SW 1271 (cell line): ENCODE data around the gene CFAP46.
"Not testable (repeated sequence)": the region's sequence is repeated elsewhere in the genome, so short reads cannot be mapped to it uniquely, and the experiment has no call there.

Experiments
- DNase-seq, 2 experiments: peaks; one replicate each; lab custom pipeline; 2025; lab: John Stamatoyannopoulos, UW

The CFAP46 gene

DNA sequence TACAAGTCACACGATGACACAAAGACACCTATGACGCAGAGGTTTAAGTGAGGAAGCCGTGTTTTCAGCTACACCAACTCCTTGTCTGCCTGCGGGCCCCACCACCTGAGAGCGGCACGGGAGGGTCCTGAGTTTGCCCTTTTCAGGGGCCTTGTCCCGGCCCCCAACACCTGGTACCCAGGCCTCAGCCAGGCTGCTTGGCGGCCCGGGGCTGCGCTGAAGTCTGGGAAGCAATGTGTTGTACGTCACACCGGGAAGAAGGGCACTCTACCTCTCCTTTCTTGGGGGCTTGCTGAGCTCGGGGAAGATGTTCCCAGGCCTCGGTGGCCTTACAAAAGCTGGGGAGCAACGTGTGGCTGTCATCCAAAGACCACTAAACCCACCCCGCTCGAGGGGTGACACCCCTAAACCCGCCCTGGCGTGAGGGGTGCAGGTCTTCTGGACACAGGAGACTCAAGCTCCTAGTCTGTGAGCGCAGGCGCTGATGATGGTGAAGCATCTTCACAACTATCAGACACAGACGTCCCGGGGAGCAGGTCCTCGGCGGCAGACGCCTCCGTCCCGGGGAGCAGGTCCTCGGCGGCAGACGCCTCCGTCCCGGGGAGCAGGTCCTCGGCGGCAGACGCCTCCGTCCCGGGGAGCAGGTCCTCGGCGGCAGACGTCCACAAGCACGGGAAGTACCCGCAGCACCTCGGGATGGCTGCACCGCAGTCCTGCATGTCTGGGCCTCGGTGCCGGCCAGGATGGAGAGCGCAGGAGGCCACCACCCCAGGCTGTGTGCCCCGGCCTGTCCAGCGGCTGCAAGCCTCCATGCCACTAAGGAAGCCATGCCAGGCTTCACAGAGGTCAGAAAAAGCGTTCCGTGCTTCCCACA, 15.4 kb downstream of the CFAP46 start:
- DNase-seq = no peak

DNA sequence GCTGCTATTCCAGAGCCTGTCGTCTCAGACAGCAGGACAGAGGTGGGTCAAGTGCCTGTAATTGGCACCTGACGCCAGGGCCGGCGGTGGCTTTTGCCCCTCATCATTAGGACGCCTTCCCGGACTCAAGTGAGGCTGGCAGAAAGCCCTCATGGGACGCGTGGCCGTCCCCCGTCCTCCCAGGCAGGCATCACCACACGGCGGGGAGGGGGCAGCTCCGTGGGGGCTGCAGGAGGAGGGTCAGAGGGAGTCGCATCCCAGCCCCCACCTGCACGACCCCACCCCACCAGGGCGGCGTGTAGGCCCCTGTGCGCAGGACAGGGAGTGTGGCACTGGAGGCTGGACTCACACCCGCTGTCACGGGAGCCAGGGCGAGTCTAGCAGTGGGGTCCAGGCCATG, 16.3 kb downstream of the CFAP46 start:
- DNase-seq = no peak

DNA sequence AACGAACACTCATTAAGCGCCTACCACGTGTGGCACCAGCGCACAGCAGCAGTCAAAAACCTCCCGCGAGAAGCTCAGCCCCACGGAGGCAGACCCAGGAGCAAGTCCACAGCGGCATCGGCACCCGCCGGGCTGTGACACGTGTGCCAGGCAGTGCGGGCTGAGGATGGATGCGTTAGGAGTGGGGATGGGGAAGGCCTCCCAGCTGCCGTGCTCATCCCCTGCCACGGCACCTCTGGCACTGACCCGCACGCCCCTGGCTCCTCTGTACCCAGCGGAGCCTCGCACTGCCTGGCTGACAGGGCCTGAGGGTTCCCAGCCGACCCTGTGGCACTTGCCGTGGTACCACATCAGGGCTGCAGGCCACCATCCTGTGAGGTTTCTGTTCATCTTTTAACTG, 16.8 kb downstream of the CFAP46 start:
- no peak for DNase-seq

DNA sequence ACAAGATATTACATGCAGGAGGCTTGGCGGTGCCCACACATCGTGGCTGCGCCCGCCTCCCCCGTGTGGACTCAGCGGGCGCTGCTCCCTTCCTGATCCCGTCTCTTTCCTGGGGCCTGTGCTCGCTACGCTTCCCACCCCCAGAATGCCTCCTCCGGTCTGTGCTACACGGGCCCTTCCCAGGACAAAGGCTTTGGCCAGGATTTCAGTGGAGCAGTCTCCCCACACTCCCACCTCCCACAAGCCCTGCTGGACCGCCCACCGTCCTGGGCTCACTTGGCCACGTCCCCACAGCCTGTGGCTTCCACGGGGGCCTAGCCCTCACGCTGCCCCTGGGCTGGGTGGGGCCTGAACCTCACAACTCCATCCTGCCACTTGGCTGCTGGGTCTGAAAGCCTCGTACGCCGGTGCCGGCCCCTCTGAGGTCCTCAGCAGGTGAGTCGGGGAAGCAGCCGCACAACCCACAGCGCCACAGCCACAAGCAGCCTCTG, 17.3 kb downstream of the CFAP46 start:
- no peak for DNase-seq

DNA sequence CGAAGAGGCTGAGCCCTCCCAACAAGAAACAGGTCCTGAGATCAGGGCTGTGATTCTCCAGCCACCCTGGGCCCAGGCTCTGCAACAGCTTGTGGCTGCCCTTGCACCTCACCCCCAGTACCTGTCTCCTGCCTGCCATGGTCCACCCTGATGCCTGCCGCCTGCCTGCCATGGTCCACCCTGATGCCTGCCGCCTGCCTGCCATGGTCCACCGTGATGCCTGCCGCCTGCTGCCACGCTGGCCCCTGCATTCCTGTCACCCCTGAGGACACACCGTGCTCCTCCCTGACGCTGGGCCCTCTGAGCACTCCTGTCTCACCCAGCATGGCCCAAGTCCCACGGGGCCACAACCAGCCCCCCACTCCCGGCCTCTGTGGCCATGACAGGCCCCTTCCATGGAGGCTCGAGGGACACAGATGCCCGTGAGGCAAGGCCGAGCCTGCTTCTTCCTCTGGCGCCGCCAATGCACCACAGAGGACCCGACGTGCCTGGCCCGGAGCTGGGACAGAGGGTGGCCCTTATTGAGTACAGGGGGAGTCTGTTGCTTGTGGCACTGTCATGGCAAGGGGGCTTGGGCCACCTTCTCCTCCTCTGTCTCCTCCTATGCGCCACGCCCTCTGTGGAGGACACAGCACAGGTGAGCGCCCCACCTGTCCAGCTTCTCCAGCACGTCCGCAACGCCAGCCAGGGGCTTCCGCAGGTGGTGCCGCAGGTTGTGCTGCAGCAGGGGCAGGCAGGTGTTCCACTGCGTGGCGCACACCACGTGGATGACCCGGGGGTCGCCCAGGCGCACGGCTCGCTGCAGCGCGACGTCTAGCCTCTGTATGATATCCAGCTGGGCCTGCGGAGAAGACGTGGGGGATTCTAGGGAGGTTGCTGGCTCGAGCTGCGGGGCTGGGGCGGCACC, 18.1 kb downstream of the CFAP46 start:
- no peak for DNase-seq

DNA sequence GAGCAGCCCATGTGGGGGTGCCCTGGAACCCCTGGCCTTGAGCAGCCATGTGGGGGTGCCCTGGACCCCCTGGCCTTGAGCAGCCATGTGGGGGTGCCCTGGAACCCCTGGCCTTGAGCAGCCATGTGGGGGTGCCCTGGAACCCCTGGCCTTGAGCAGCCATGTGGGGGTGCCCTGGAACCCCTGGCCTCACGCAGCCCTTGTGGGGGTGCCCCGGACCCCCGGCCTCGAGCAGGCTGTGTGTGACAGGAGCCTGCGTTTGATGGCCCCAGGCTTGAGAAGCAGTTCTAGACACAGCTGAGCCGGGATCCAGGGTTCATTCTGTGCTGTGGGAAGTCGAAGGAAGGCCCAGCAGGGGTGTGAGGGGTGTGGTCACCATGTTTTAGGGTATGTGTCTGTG, 19.0 kb downstream of the CFAP46 start:
- not testable (repeated sequence) for DNase-seq

DNA sequence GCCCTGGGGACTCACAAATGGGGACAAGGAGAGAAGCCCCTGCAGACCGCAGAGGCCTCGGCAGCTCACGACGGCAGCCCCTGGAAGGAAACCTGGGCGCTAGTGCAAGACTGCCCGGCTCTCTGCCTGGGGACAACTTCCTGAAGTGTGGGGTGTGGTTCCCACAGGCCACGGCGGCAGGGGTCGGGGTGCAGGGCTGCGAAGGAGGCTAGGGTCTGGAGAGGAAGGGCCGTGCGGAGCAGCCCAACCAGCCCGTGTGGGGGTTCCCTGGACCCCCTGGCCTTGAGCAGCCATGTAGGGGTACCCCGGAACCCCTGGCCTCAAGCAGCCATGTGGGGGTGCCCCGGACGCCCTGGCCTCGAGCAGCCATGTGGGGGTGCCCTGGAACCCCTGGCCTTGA, 19.5 kb downstream of the CFAP46 start:
- DNase-seq = no peak

DNA sequence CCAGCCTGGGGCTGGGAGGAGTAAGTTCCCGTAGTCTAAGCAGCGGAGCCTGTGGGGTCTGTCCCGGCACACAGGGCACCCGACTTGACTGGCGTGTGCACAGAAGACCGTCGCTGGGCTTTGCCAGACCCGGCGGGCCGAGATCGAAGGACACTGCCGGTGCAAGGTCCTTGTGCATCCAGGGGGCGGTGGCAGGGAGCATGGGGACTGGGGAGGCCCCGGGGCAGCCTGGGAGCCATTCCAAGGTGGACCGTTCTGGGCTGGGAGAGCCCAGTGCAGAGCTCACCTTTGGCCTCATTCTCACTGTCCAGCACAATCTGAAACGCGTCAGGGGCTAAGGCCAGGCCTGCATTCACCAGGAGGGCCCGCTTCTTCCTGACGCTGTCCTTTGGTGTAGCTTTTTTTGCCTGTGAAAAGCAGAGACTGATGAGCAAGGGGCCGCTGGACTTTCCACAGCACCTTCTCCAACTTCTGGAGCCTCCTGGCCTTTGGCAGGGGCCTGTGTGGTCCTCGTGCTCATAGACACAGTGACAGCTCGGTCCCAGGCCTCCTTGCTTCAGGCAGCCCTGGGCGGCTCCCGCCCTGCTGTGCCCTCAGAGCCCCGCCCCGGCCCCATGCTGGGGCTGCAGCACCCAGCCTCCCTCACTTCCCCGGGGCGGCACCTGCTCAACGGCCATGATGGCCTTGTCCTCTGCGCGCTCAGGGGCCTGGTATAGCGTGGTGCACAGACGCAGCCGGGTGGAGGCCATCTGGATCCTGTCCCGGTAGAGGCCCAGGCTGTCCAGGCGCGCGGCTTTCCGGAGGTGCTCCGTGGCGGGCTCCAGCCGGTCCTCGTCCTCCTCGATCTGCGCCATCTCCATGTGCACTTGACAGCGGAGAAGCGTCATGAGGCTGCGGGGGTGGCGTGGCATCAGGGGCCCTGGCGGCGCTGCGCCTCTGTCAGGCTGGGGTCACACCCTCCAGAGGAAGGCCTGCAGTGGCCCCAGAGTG, 20.3 kb downstream of the CFAP46 start:
- no peak for DNase-seq

DNA sequence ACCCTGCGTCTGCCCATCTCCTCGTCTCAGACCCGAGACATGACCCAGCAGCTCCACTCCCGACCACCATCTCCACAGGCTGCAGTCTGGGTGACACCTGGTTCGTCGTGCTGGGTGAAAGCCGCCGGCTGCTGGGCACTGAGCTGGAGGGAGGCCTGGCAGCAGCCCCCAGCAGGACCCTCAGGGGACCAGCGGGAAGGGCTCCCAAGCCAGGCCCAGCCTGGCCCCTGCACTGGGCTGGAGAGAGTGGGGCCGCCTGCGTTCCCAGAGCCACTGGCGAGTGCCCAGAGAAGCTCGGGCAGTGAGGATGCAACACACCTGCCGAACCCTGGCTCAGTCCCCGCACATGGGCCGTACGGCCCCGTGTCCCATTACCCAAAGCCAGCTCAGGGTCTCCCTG, 21.3 kb downstream of the CFAP46 start:
- no peak for DNase-seq

DNA sequence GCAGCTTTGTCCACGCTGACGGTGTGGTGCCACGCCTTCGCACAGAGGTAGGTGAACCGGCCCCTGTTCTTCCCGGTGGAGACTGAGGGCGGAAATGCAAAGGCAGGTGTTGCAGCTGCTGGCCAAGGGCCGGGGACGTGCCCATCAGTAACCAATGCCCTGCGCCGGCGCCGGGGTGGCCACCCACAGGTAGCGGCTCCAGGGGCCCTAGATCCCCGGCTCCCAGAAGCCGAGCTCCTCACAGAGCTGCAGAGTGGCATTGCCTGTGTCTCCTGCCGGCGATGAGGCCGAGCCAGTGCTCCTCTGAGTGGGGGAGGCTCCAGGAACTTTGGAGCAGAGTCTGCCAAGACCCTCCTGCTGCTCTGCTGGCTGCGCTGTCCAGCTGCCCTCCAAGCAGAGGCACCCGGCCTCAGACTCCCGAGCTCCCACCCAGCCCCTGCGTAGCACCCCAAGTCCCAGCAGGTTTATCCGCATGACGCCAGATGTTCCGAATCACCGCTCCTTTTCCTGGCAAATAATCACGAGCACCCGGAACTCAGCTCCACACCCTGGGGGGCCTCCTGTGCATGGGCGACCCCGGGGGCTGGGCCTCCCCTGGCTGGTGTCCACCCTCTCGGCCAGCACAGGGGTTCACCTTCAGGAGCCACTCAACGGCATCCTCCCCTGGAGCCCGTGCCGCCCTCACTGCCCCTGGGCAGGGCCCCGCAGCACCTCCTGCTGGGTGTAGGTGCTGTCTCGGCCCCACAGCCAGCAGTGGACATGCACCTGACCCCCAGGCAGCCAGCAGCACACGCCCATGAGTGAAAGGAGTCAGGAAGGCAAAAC, 22.1 kb downstream of the CFAP46 start:
- no peak for DNase-seq

DNA sequence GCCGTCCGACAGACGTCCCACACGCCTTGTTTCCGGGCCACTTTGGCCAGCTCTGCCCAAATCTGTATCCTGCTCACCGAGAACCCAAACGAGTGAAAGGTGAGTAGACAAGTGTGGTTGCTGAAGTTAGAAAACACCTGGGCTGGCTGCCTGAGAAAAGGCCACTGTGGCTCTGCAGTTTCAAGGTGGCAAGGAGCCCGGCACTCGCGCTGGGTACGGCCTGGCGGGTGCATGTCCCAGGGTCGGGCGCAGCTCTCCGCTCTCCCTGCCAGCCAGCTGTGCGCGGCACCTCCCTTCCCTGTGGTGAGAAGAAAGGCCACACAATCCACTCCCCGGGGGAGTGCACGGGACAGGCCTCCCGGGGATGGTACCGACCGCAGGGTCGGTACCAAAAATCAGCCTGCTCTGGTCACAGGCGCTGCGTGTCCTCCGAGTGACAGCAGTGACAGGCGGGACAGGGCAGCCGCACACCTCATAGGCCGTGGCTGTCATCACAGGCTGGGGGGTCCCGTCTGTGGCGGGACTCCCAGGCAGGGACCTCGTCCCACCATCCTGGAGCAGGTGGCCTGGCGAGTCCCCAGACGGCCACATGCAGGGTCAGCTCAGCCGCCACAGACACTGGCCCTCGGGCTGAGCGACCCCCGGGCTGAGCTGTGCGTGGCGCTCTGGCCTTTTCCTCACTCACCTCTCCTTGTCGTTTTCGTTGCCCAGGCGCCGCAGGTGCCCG, 22.8 kb downstream of the CFAP46 start:
- DNase-seq = no peak

DNA sequence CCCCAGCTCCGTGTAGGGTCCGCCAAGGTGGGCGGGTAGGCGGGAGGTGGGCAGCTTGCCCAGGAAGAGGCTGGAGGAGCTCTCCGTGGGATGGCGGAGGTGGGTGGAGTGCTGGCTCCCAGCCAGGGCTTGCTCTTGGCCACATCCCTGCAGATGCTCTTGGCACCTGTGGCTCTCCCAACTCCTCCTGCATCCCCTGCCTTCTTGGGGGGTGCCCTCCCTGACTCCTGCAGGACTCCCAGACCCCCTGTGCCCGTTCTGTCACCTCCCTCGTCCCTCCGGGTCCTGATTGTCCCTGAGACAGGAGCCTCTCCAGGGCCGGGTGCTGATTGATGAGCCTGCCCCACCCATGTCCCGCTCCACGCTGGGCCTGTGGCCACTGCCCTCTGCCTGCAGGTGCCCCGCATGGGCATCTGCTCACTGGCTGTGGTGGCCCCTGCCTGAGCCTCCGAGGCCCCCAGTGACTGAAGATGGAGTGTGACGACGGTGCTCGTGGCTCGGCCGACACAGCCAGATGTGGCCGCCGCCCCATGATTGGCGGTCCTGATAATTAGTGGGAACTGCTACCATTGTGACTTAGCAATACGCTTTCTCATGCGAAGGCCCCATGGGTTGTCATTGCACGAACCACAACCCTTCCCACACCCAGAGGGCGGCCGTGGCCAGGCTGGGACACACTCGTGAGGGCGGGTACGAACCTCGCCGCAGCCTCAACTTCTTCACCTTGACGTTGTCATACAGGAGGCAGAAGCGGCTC, 23.6 kb downstream of the CFAP46 start:
- no peak for DNase-seq

DNA sequence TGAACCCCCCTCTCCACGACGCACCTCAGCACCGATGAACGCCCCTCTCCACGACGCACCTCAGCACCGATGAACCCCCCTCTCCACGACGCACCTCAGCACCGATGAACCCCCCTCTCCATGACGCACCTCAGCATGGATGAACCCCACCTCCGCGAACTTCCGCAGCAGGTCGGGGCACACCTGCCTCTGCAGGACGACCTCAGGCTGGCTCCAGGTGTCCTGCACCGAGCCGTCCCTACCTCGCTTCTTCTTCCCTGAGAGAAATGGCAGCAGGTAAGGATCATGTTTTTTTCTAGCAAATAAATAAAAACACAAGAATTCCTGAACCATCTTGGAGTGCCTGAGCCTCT, 24.1 kb downstream of the CFAP46 start:
- DNase-seq = no peak

DNA sequence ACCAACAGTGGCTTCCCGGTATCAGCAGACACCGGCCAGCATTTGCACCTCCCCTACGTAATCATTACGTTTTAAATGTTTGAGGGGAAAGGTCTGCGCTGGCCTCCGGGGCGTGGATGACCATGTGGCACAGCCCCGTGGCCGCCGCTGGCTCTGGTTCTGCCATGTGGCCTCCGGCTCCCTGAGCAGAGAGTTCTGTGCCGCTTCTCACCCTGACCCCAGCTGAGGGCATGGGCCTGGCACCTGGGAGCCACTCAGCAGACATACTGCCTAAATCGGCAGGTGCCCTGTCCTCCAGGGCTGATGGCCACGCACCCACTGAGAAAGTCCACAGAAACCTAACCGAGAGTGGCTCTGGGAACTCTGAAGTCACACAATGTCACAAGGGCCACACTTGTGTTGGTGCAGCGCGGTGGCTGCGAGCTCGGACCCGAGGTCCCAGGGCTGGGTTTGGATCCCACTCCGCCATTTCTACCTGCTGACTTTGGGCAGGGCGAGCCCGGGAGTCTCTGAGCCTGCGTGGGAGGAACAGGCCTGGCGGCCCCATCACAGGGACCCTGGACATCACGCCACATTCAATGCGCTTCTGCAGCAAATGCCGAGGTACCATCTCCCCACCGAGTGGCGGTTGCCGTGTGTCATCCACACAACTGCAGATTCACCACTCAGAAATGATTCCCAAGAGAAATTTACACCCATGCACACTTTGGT, 25.3 kb downstream of the CFAP46 start:
- DNase-seq = no peak

DNA sequence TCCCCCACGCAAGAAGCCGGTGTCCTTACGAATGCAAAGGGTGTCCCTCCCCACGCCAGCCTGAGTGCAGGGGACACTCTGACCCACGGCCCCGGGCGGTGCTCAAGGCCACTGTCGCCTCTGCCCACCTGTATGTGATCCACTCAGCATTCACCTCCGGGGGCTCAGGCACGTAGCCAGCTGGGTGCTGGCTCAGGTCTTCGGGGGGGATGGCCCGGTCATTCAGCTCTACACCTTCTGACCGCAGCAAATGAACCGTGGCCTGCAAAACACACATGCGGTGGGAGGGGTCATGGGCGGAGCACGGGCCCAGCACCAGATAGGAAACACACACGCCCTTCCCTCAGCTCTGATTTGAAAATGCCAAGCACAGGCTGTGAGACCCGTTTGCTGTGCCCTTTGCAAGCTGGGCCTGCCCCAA, 25.9 kb downstream of the CFAP46 start:
- no peak for DNase-seq

DNA sequence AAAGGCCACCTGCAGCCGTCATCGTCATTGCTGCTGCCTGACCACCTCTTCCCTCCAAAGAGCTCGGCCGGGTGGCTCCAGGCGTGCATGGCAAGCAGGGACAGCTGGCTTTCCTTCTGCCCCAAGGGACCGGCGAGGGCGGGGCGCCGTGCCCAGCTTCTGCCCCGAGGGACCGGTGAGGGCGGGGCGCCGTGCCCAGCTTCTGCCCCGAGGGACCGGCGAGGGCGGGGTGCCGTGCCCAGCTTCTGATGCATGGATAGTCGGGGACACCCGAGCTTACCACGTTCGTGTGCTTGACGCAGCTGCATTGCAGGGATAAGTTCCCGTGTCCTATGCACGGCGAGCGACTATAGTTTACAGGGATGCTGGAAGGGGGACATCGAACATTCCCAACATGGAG, 27.0 kb downstream of the CFAP46 start:
- no peak for DNase-seq

DNA sequence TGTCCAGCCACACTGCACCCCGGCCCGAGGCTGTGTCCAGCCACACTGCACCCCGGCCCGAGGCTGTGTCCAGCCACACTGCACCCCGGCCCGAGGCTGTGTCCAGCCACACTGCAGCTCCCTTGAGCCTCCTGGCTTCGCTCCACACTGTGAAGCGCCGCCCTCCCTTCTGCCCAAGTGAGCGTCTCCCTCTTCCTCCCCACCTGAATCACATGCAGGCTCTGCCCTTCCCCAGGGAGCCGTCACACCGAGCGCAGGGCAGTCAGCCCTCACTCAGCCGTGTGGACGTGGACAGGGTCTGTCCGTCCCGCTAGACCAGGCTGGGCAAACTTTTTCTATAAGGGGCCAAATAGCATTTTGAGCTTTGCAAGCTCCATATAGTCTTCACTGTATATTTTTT, 27.6 kb downstream of the CFAP46 start:
- no peak for DNase-seq

DNA sequence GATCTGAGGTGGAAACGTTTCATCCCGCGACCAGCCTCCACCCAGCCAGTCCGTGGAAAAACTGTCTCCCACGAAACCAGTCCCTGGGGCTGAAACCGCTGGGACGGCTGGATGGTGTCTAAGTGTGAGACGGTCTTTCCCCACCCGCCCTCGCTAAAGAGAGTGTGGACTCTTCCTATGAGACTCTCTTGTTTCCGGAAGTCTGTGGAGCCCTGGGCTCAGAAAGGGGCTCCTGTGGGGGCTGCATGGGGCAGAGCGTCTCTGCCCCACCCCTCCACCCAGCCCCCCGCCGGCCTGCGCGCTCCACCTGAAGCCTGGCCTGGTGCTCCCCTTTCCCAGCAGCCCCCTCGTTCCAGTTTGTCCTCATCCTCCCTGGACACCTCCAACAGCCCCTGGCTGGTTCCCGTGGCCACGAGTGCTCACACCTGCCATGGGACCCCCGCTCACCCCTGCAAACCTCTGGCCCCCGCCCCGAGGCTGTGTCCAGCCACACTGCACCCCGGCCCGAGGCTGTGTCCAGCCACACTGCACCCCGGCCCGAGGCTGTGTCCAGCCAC, 28.7 kb downstream of the CFAP46 start:
- DNase-seq = no peak
